Astrocyte of the cerebellum (primary cell): ENCODE results near the gene GCHFR.
A peak's percentile ranks its signal among the peaks of the same experiment; 100 is the strongest.

Source experiments
- DNase-seq: peaks from one replicate; pipeline ENCODE4 v3.0.0-alpha.2; 2011; ENCODE audit warnings: low read depth
- H3K4me3 ChIP-seq: 2 replicates; pipeline ENCODE4 v1.5.1; 2011; ENCODE audit warnings: mild to moderate bottlenecking, low read depth, low read length, moderate library complexity
- CTCF ChIP-seq: IDR thresholded peaks from 2 replicates; pipeline ENCODE4 v1.5.1; 2012; ENCODE audit warnings: low read length, low read depth, moderate library complexity, mild to moderate bottlenecking; ENCODE audit errors: missing control alignments
- in situ Hi-C: cut with HindIII; loops from 2 replicates; pipeline ENCODE4 v1.10.0; 2017; ENCODE audit warnings: low sequenced_read_pairs

The GCHFR gene

GRCh38 chr15:40743485-40743901 lies 20.4 kb upstream of the GCHFR start:
- TF ChIP-seq CTCF, result no peak
- no peak overlapping the region for H3K4me3 ChIP-seq
- in situ Hi-C loops, result no loop called here
- DNase-seq, result no peak

DNA sequence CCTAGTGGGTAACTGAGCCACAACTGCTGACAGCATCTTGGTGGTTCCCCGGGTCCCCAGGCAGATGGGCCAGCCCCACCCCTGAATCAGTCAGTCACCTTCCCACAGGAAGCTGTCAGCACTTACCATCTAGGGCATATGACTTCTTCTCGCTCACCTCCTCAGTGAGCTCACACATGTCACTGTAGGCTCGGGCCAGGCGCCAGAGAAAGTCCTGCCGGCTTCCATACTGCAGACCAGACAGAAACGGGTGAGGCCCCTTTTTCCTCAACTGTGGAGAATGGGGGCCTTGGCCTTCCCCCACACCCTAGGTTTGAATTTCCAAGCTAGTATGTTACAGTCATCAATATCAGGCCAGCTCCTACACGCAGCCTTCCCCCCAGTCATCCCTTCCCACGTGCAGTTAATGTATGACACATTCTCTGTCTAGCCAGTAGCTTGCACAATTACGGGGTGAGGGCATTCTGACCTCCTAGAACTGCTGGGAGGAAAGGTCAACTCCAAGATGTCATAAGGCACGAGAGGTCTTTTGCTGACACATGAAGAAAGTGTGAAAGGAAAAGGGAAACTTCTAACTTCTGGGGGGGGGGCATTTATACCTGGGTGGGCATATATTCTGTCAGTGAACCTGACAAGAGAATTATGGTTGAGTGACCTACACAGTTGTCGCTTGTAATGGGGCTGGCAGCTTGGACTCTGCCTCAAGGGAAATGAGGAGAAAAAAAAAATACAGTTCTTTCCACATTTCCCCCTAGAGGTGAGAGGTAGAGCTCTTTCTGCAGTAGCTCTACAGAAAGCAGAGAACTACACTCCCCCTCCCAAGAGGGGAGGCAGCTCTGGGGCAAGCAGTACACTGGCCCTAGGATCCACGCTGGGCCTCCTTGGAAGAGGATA lies 19.7 kb upstream of the GCHFR start:
- H3K4me3 ChIP-seq, result no peak overlapping the region
- in situ Hi-C loops, result no loop called here
- peak; percentile 14 for TF ChIP-seq CTCF
- DNase-seq, result no peak

- no peak overlapping the region for H3K4me3 ChIP-seq
- no peak for DNase-seq
- in situ Hi-C loops, result no loop called here
- no peak for TF ChIP-seq CTCF
These were observed 19.1 kb upstream of the GCHFR start for GRCh38 chr15:40744815-40745152.

GRCh38 chr15:40746916-40747418 lies 16.9 kb upstream of the GCHFR start:
- no peak overlapping the region for H3K4me3 ChIP-seq
- TF ChIP-seq CTCF, result no peak
- in situ Hi-C loops, result no loop called here
- DNase-seq, result no peak

DNA sequence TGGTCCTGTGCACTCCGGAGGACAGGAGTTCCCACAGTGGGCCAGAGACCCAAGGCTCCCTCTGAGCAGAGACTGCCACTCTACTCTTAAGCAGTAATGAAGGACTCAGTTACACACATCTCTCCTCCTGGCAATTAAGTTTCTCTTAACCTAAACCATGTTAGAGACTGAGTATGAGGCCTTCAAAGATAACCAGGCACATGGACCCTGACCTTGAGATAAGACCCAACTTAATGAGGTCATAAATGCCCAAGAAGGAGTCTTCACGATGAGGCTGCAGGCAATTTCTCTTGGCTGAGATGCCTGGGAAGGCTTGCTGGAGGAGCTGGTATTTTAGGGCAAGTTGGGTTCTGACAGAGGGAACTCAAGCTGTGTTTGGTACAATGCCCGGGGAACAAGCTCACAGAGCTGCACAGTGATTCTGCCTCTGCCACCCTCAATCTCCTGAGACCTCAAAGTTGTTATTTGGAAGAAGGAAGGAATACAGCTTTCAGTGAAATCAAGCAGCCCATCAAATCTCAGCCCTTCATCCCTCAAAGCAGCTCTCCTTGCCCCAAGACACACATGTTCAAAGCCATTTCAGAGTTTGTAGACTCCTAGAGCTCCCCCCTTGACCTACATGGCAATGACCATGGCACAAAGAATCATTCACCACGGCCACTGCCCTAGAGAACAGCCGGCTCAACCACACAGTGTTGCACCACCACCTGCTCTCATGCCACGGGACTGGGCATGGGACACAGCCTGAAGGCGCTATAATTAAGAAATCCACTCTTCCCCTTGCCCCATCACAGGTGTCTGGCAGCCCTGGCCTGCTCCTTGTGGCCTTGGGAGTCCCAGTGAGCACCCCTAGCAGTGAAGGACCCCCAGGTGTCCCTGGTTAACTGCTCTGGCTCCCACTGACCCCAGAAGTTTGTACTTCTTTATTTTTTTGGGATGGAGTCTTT lies 15.9 kb upstream of the GCHFR start:
- no peak for DNase-seq
- in situ Hi-C loops, result no loop called here
- TF ChIP-seq CTCF, result no peak
- H3K4me3 ChIP-seq, result no peak overlapping the region

- H3K4me3 ChIP-seq, result no peak overlapping the region
- no peak for DNase-seq
- no peak for TF ChIP-seq CTCF
- in situ Hi-C loops, result no loop called here
These were observed 14.7 kb upstream of the GCHFR start for GRCh38 chr15:40749151-40749630.
